Measurements from ENCODE around the gene FBXO27.

Gene FBXO27

GRCh38 chr19:38985262-38985661 is 47.1 kb downstream of the FBXO27 start:
- no peak for DNase-seq

GRCh38 chr19:38980583-38981374 is 51.6 kb downstream of the FBXO27 start:
- no peak for DNase-seq

- DNase-seq = no peak
Observed at GRCh38 chr19:38979812-38980211, 52.5 kb downstream of the FBXO27 start.

GRCh38 chr19:38978326-38978689 is 54.0 kb downstream of the FBXO27 start:
- no peak for DNase-seq

GRCh38 chr19:38977445-38978325 is 54.7 kb downstream of the FBXO27 start:
- no peak for DNase-seq

- DNase-seq = no peak
Observed at GRCh38 chr19:38975861-38976271, 56.5 kb downstream of the FBXO27 start.

- no peak for DNase-seq
Observed at GRCh38 chr19:38975214-38975860, 57.0 kb downstream of the FBXO27 start, which contains the start of gene FBXO17. TSS of gene FBXO17 (minus strand) at chr19:38975742. CDS start at chr19:38950319, 25,423 bp downstream.

GRCh38 chr19:38974624-38975213 is 57.6 kb downstream of the FBXO27 start:
- DNase-seq = no peak

Measured in inflammatory macrophage treated with lipopolysaccharide for 4 hours (primary cell).